Left renal cortex interstitium (tissue), 4 donors: ENCODE data around the gene TENT4A. TPM values are rescaled to one million over a fixed set of nuclear protein-coding genes. Genes with fewer than 3 reads are reported as not detected.

ENCODE experiments used
- DNase-seq, 4 donors: peaks; one replicate each; pipeline ENCODE4 v3.0.0-alpha.2; 2013; ENCODE audit warnings: low read depth in 4 of 4, low spot score in 2 of 4, missing footprints in 1 of 4
- polyA plus RNA-seq, 4 donors: library from polyadenylated mRNA; unstranded; fragments of 120-200 nt; gene quantifications; one replicate each; pipeline ENCODE4 v1.2.1, GENCODE V29; 2013; ENCODE audit not compliant: insufficient read length in 4 of 4

The TENT4A gene
- polyA plus RNA-seq, 4 donors = 19.5 to 37.1 (median 29.3) TPM

GRCh38 chr5:6790346-6790865, 77.2 kb downstream of the TENT4A start:
- no peak for DNase-seq

- DNase-seq = no peak
Measured at GRCh38 chr5:6791031-6791430, 77.8 kb downstream of the TENT4A start.

- DNase-seq = no peak
Measured at GRCh38 chr5:6792376-6792775, 79.1 kb downstream of the TENT4A start.

- DNase-seq = no peak
Measured at GRCh38 chr5:6792911-6793471, 79.8 kb downstream of the TENT4A start.

GRCh38 chr5:6801236-6801635, 88.0 kb downstream of the TENT4A start:
- DNase-seq = no peak

GRCh38 chr5:6803981-6804550, 90.8 kb downstream of the TENT4A start:
- DNase-seq = no peak

GRCh38 chr5:6804766-6805501, 91.7 kb downstream of the TENT4A start:
- no peak for DNase-seq

GRCh38 chr5:6805841-6806240, 92.6 kb downstream of the TENT4A start:
- DNase-seq = no peak

Other genes starting within 250 kb of the TENT4A start
- gene NSUN2, start 80.4 kb upstream of the TENT4A start, polyA plus RNA-seq = 10 to 100 TPM; 41.2 to 67.4 (median 53.9) TPM
- gene SRD5A1, start 80.0 kb upstream of the TENT4A start, polyA plus RNA-seq = 10 to 100 TPM; 10.7 to 13.5 (median 12.2) TPM